ENCODE measurements around the gene PWWP2B.

The PWWP2B gene

DNA sequence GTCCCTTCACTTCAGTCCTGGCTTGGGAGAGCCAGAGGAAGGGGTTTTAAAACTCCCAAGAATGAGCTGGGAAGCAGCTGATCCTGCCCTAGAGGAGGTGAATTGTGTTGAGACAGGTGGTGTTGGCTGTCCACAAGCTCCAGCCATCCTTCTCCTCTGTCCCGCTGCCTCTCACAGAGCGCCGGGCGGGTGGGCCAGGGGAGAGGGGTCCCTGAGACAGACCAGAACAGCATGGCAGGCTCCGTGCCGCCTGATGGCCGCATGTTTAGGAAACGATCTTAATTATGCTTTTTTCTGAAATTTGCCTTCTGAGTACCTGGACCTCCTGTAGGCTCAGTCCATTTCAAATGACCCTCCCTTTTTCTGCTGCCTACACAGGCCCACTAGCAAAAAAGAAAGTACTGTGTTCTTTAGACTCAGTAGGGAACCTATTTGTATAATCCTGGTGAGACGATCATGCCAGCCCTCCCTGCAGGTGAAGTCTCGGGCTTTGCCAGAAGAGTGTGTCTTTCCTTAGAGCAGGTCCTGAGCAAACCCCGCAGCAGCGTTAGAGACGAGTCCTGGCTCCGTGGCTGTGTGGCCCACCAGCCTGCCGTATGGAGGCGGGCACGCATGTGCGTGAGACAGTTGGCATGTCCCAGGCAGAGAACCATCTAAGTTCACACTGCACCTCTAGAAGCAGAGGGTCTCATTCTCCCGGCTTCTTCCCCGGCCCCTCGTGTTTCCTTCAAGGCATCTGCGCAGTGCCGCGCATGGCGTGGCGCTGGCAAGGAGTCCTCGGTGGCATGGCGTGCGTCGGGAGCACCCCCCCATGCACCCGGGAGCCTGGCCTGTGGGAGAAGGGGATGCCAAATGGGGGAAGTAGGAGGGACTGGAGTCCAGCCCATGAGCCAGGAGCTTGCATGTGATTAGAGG is 26.3 kb upstream of the PWWP2B start:
- Mint-ChIP-seq H3K4me3 (no peak overlapping the region), H3K4me1 (peaks cover 31% of the 10 kb centered on the region), H3K27ac (no peak overlapping the region), H3K27me3 (ENCODE audit: low read depth, poor library complexity) (peaks cover 8% of the 10 kb centered on the region), H3K36me3 (ENCODE audit: low read depth) (peaks cover 34% of the 10 kb centered on the region), H3K9me3 (peaks cover 10% of the 10 kb centered on the region)
- no peak for DNase-seq
- TF ChIP-seq, protein P1, sequence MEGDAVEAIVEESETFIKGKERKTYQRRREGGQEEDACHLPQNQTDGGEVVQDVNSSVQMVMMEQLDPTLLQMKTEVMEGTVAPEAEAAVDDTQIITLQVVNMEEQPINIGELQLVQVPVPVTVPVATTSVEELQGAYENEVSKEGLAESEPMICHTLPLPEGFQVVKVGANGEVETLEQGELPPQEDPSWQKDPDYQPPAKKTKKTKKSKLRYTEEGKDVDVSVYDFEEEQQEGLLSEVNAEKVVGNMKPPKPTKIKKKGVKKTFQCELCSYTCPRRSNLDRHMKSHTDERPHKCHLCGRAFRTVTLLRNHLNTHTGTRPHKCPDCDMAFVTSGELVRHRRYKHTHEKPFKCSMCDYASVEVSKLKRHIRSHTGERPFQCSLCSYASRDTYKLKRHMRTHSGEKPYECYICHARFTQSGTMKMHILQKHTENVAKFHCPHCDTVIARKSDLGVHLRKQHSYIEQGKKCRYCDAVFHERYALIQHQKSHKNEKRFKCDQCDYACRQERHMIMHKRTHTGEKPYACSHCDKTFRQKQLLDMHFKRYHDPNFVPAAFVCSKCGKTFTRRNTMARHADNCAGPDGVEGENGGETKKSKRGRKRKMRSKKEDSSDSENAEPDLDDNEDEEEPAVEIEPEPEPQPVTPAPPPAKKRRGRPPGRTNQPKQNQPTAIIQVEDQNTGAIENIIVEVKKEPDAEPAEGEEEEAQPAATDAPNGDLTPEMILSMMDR (IDR thresholded peaks at IDR 0.05) = no peak

- Mint-ChIP-seq H3K36me3 (ENCODE audit: low read depth) (peaks cover 33% of the 10 kb centered on the region), H3K9me3 (peaks cover 10% of the 10 kb centered on the region), H3K27me3 (ENCODE audit: low read depth, poor library complexity) (peaks cover 10% of the 10 kb centered on the region), H3K27ac (no peak overlapping the region), H3K4me1 (peaks cover 38% of the 10 kb centered on the region), H3K4me3 (no peak overlapping the region)
- TF ChIP-seq, protein P1 (IDR thresholded peaks at IDR 0.05) = no peak
- no peak for DNase-seq
These were observed 25.3 kb upstream of the PWWP2B start for GRCh38 chr10:132371641-132372081.

DNA sequence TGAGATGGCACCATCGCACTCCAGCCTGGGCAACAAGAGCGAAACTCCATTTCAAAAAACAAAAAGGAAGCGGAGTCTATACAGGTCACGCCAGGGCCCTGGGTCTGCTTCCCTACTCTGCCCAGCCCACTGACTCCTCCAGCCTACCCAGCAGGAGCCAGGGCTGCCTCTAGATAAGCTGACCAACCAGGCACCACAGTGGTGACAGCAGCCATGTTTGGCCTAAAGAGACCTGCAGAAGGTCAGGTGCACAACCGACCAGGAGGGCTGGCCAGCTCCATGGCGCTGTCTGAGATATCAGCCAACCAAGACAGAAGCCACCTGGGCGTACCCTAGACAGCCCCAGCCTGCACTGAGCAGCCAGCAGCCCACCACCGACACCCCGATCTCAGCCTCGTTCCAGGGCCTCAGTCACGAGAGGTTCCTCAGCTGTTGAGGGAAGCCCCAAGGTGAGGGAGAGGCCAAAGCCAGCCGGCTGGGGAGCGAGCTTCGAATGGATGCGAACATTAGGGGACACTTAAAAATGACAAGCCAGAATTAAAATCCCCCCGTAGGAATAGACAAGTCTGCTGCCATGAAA is 24.4 kb upstream of the PWWP2B start:
- TF ChIP-seq, protein P1 (IDR thresholded peaks at IDR 0.05) = no peak
- Mint-ChIP-seq H3K27ac (no peak overlapping the region), H3K4me3 (no peak overlapping the region)

DNA sequence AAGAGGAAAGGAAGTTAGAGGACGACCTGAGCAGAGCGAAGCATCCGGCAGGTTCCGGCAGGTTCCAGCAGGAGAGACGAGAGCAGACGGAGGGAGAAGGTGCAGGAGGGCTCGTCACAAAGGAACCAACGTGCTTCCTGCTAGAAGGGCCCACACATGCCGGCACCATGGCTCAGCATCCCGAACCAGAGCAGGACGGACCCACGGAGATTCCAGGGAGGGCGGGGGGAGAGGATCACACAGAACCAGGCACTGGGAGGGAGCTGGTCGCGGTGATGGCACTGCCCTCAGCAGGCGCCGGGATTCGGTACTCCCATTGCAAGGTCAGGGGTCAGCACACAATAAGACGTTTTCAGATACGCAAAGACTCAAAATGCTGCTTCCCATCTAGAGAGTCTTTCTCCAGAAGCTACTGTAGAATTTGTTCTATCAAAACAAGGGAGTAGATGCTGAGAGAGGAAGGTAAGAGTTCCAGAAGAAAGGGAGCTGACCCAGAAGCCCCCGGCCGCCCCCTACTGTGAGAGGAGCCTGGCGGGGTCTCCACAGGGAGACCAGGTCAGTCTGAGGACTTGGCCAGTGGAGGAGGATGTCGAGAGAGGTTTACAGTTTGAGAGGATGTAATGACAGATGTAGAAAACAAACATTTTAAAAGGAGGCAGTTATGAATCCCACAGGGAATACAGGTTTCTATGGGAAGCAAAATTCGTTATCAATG is 23.6 kb upstream of the PWWP2B start:
- H3K9me3 Mint-ChIP-seq = peaks cover 7% of the 10 kb centered on the region
- H3K36me3 Mint-ChIP-seq (ENCODE audit: low read depth) = peaks cover 22% of the 10 kb centered on the region
- H3K27me3 Mint-ChIP-seq (ENCODE audit: low read depth, poor library complexity) = peaks cover 9% of the 10 kb centered on the region
- DNase-seq = no peak
- no peak overlapping the region for H3K4me3 Mint-ChIP-seq
- H3K27ac Mint-ChIP-seq = peak overlapping the region; percentile 63
- peaks cover 50% of the 10 kb centered on the region for H3K4me1 Mint-ChIP-seq
- TF ChIP-seq, protein P1 (IDR thresholded peaks at IDR 0.05) = no peak

More for the DNA sequence above, 24.4 kb upstream of the PWWP2B start:
- Mint-ChIP-seq H3K4me1 (peaks cover 46% of the 10 kb centered on the region), H3K9me3 (peaks cover 4% of the 10 kb centered on the region), H3K36me3 (ENCODE audit: low read depth) (peaks cover 24% of the 10 kb centered on the region), H3K27me3 (ENCODE audit: low read depth, poor library complexity) (peaks cover 10% of the 10 kb centered on the region)
- no peak for DNase-seq

DNA sequence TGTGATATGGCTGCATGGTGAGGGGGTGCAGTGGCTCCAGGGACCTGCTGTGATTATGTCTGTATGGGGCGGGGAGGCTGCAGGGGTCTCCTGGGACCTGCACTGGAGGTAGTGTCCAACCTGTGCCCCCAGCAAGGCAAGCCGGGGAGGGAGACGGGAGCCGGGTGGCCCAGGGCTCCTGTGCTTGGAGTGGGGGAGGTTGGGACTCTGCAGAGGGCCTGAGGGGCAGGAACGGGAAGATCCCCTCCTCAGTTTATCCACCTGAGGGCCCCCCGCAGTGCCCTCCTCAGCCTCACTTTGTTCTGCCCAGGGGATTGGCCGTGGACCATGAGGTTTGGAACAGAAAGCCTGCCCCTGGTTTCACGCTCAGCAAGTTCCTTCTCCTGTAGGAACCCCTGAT is 22.8 kb upstream of the PWWP2B start:
- Mint-ChIP-seq H3K36me3 (ENCODE audit: low read depth) (peaks cover 22% of the 10 kb centered on the region), H3K27me3 (ENCODE audit: low read depth, poor library complexity) (peaks cover 8% of the 10 kb centered on the region), H3K27ac (no peak overlapping the region), H3K4me1 (peaks cover 50% of the 10 kb centered on the region), H3K9me3 (peaks cover 11% of the 10 kb centered on the region), H3K4me3 (no peak overlapping the region)
- TF ChIP-seq, protein P1 (IDR thresholded peaks at IDR 0.05) = no peak
- DNase-seq = no peak

All from nephron progenitor cell (in vitro differentiated cells).